K562 (cell line): ENCODE data around the gene NAP1L4. TPM values are rescaled to one million over a fixed set of nuclear protein-coding genes. Genes with fewer than 3 reads are reported as not detected.

Source experiments
- ATAC-seq: fragments of 200-7000 bp; cut with Tn5 transposase; 3 replicates; pipeline ENCODE4 v1.9.1; 2020; ENCODE audit warnings: moderate library complexity
- BruUV-seq: library from RNA; stranded (reverse); fragments of 400-500 nt; replicated peaks from 2 replicates; lab custom pipeline; 2021; lab: Mats Ljungman, UMichigan
- CTCF ChIA-PET: fragments of 300-600 bp; formaldehyde crosslinking; extraction: SDS; loops from one replicate; lab custom pipeline; 2021; ENCODE audit warnings: low intra/inter-chr PET ratio; lab: Yijun Ruan, JAX
- POLR2A ChIA-PET: fragments of 300-600, 350-650 bp; sonication (Branson Sonifier 250); formaldehyde crosslinking; extraction: SDS; loops from one replicate; lab custom pipeline; 2021; ENCODE audit warnings: antibody characterized with exemption, inconsistent platforms; lab: Yijun Ruan, JAX
- DNase-seq, 4 experiments: peaks; one replicate each; pipeline versions ENCODE4 v3.0.0 to v3.0.0-alpha.2; 2011 to 2018; ENCODE audit warnings: low spot score in 3 of 4, mixed read lengths in 3 of 4; ENCODE audit errors: extremely low read depth in 1 of 4
- FAIRE-seq: peaks from 2 replicates; lab custom pipeline; 2011; peaks lifted over from hg19 to GRCh38; lab: Jason Lieb, UNC
- H2AFZ ChIP-seq: 2 replicates; pipeline ENCODE4 v1.6.0; 2011; ENCODE audit warnings: low read depth, low read length, control low read depth, inconsistent platforms
- H3K27ac ChIP-seq: fragments of 200-600 bp; 3 replicates; pipeline ENCODE4 v1.8.0; 2011; ENCODE audit warnings: low read depth, mild to moderate bottlenecking, control low read depth, inconsistent platforms, low read length, moderate library complexity, mixed read lengths; ENCODE audit errors: extremely low read depth
- H3K27me3 ChIP-seq, 2 experiments: fragments of 300-600 bp in 1 of 2; 2 replicates in 1 of 2; 3 replicates in 1 of 2; pipeline versions ENCODE4 v1.6.0 to v1.8.0; 2011; ENCODE audit warnings: inconsistent platforms in 2 of 2, low read length in 2 of 2, mild to moderate bottlenecking in 1 of 2, mixed read lengths in 1 of 2, moderate library complexity in 1 of 2; ENCODE audit not compliant: control insufficient read depth in 2 of 2, insufficient read depth in 2 of 2
- H3K36me3 ChIP-seq: fragments of 300-600 bp; 3 replicates; pipeline ENCODE4 v1.8.0; 2011; ENCODE audit warnings: mild to moderate bottlenecking, low read length, inconsistent platforms; ENCODE audit not compliant: control insufficient read depth, insufficient read depth
- H3K4me1 ChIP-seq, 2 experiments: fragments of 200-600 bp in 1 of 2; replicated peaks in 1 of 2; 2 replicates in 1 of 2; 3 replicates in 1 of 2; pipeline versions ENCODE4 v1.5.1 to v1.8.0; 2011; ENCODE audit warnings: inconsistent platforms in 2 of 2, low read length in 2 of 2, mild to moderate bottlenecking in 1 of 2, mixed read lengths in 1 of 2, moderate library complexity in 1 of 2; ENCODE audit not compliant: control insufficient read depth in 2 of 2, insufficient read depth in 2 of 2
- H3K4me2 ChIP-seq: 2 replicates; pipeline ENCODE4 v1.6.1; 2011; ENCODE audit warnings: low read length, control low read depth, inconsistent platforms, mixed read lengths; ENCODE audit not compliant: insufficient read depth
- H3K4me3 ChIP-seq: fragments of 200-600 bp; sonication (generic), shearing (Covaris generic); 2 replicates; pipeline ENCODE4 v1.5.1; 2016; ENCODE audit warnings: control low read depth, inconsistent platforms
- H3K79me2 ChIP-seq: fragments of 200-600 bp; 3 replicates; pipeline ENCODE4 v1.8.0; 2011; ENCODE audit warnings: low read length, inconsistent platforms; ENCODE audit not compliant: control insufficient read depth, insufficient read depth
- H3K9ac ChIP-seq, 2 experiments: 2 replicates each; pipeline versions ENCODE4 v1.6.0 to v1.6.1; 2011; ENCODE audit warnings: low read depth in 2 of 2, low read length in 2 of 2, control low read depth in 1 of 2, inconsistent platforms in 1 of 2, mild to moderate bottlenecking in 1 of 2, mixed read lengths in 1 of 2; ENCODE audit not compliant: insufficient read depth in 1 of 2
- H3K9me1 ChIP-seq: one replicate; pipeline ENCODE4 v1.6.0; 2011; ENCODE audit warnings: inconsistent platforms, mild to moderate bottlenecking, low read length, moderate library complexity; ENCODE audit not compliant: control insufficient read depth, insufficient read depth
- H3K9me3 ChIP-seq: replicated peaks from 2 replicates; pipeline ENCODE4 v1.5.1; 2011; ENCODE audit warnings: low read depth, low read length, inconsistent platforms; ENCODE audit not compliant: control insufficient read depth, insufficient read depth
- H4K20me1 ChIP-seq: replicated peaks from 2 replicates; pipeline ENCODE4 v1.6.1; 2011; ENCODE audit warnings: low read length, inconsistent platforms, mixed read lengths; ENCODE audit not compliant: control insufficient read depth, insufficient read depth
- CXXC5 ChIP-seq: fragments of 250-450 bp; sonication (Bioruptor Pico); IDR thresholded peaks from 2 replicates; pipeline ENCODE4 v1.8.0; 2022; ENCODE audit warnings: inconsistent platforms, mild to moderate bottlenecking, moderate library complexity
- HDAC1 ChIP-seq, 2 experiments: fragments of 450-650 bp; IDR thresholded peaks; 2 replicates each; pipeline ENCODE4 v1.6.1; 2016 to 2017; ENCODE audit warnings: inconsistent platforms in 1 of 2, mild to moderate bottlenecking in 1 of 2, moderate library complexity in 1 of 2
- IRF9 ChIP-seq: fragments of 450-650 bp; IDR thresholded peaks from 2 replicates; pipeline ENCODE4 v1.6.1; 2016; ENCODE audit warnings: missing biosample characterization, missing genetic modification characterization
- POLR2G ChIP-seq: fragments of 200-400 bp; formaldehyde crosslinking; IDR thresholded peaks from 2 replicates; pipeline ENCODE4 v1.6.1; 2017; ENCODE audit warnings: low read depth, mild to moderate bottlenecking, antibody characterized with exemption, low read length, moderate library complexity
- WGBS: fragments of 100-300 bp; shearing (Covaris generic); methylation state at CpG from one replicate; pipeline ENCODE4 v1.1.6; 2016; ENCODE audit warnings: low coverage, mixed read lengths; ENCODE audit not compliant: insufficient coverage; ENCODE audit errors: missing lambda C conversion rate; 5-methylcytosine and 5-hydroxymethylcytosine counted together
- in situ Hi-C: fragments of 300-500 bp; cut with MboI; formaldehyde crosslinking; loops from 4 replicates; pipeline ENCODE4 v1.15.0; 2018; ENCODE audit warnings: inconsistent platforms, mixed read lengths
- intact Hi-C: fragments of 100-400 bp; cut with micrococcal nuclease; formaldehyde crosslinking; loops from 2 replicates; pipeline ENCODE4 v1.14.2; 2022
- polyA plus RNA-seq, 8 experiments: library from polyadenylated mRNA; depleted of rRNA in 4 of 8; stranded (reverse) in 5 of 8; unstranded in 3 of 8; fragments of >200 nt; fragmentation: Nextera tagmentation in 2 of 8; fragmentation: Illumina TruSeq in 1 of 8; extraction: Ambion mirVana in 2 of 8; extraction: Trizol in 1 of 8; gene quantifications; 2 replicates each; pipeline versions ENCODE4 v1.2.1 to v1.2.3, GENCODE V29; 2011 to 2014; ENCODE audit warnings: inconsistent platforms in 1 of 8, missing spikeins in 1 of 8
- total RNA-seq, 7 experiments: library from RNA; depleted of rRNA in 6 of 7; stranded (reverse); fragments of >200 nt in 6 of 7; fragmentation: Illumina TruSeq in 2 of 7; extraction: Trizol in 2 of 7; gene quantifications; 2 replicates each; pipeline versions ENCODE4 v1.2.1 to v1.2.3, GENCODE V29; 2011 to 2021; ENCODE audit warnings: low replicate concordance in 1 of 7

Gene NAP1L4
- total and polyA plus RNA-seq, 9 of the 15 experiments (the other 6 are each of a cell fraction or from before 2014, with no cell fraction given), result 34.1 to 237 (median 179) TPM

DNA sequence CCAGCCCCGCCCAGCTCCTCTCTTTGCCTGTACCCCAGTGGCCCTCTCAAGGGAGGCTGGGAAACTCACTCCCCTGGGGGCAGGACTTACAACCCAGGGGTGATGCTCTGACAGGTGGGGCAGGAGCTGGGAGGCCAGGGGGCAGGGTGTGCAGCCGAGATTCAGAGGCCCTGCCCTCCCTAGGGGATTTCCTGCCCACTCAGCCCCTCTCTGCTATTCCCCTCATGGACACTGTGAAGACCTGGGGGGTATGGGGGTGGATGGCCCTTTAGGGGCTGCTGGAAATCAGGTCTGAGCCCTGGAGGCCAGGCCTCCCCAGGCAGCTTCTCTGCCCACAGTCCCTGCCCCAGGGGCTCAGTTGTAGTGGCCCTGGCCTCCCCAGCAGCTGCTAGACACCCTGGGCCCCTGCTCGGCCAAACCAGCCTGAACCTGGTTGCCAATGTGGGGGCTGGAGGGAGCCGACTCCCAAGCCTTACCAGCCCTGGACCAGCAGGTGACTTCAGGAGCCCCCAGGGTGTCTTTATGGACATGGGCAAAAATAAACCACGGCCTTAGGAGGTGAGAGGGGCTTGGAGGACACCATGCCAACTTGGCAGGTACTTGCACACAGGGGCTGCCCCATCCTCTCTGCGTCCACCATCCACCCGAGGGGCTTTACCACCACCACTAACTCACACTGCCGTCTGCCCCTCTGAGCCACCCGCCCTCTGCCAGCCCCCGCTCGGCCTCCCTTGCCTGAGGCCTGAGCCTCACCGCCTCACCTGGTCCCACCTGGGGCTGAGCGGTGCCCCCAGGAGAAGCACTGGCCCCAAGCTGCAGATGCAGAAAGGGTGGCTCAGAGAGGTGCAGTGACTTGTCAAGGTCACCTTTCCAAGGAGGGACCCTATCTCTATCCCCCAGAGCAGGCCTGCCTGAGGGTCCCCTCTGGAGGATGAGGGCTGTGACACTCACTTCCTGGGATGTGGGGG, 60.1 kb downstream of the NAP1L4 start:
- TF ChIP-seq CXXC5 (no peak), IRF9 (no peak), POLR2G (peak; percentile 39; the same call in 1 of the 2 replicates), HDAC1 (IDR thresholded peaks at IDR 0.05) (no peak)
- H3K9ac ChIP-seq, result peak overlapping the region in 1 of 2 experiments; percentile 20; a peak in 1 of 4 replicates
- peaks cover 13% of the 10 kb centered on the region for H4K20me1 ChIP-seq
- H3K27me3 ChIP-seq, result no peaks in the 10 kb centered on the region
- intact Hi-C loops, result no loop called here
- H3K79me2 ChIP-seq, result peaks cover 15% of the 10 kb centered on the region; the same call in 2 of the 3 replicates
- no peak overlapping the region for H3K27ac ChIP-seq
- H3K9me3 ChIP-seq, result no peaks in the 10 kb centered on the region
- H3K4me3 ChIP-seq, result no peak overlapping the region
- FAIRE-seq (no peak), DNase-seq (no peak), ATAC-seq (no peak)
- ChIA-PET POLR2A (interaction anchor here (1.0 to 1.6 kb wide), 3 partner anchors 10 to 39 kb away, joined by 3 to 6 read pairs (median 3); no protein-coding TSS in a partner anchor), CTCF (interaction anchor here (5.2 kb wide), 1 partner anchor 399 kb away, joined by 59 read pairs; no protein-coding TSS in a partner anchor)
- in situ Hi-C loops, result no loop called here
- H3K36me3 ChIP-seq, result no peaks in the 10 kb centered on the region
- H3K4me1 ChIP-seq, result peaks cover 10 to 62% of the 10 kb centered on the region in 2 experiments; a peak in 4 of 5 replicates
- H3K9me1 ChIP-seq, result no peaks in the 10 kb centered on the region
- 59% methylated on average over 12 of the region's 13 CpGs for WGBS
- H3K4me2 ChIP-seq, result no peak overlapping the region
- no TSS peak for BruUV-seq
- H2AFZ ChIP-seq, result no peak overlapping the region
